Activated T-cell treated with anti-CD3 and anti-CD28 coated beads for 24 hours (primary cell): Measurements from ENCODE around the gene YLPM1.

Experiments
- DNase-seq: peaks from one replicate; pipeline ENCODE4 v3.0.0-alpha.2; 2020; ENCODE audit warnings: low read depth

YLPM1 gene

DNA sequence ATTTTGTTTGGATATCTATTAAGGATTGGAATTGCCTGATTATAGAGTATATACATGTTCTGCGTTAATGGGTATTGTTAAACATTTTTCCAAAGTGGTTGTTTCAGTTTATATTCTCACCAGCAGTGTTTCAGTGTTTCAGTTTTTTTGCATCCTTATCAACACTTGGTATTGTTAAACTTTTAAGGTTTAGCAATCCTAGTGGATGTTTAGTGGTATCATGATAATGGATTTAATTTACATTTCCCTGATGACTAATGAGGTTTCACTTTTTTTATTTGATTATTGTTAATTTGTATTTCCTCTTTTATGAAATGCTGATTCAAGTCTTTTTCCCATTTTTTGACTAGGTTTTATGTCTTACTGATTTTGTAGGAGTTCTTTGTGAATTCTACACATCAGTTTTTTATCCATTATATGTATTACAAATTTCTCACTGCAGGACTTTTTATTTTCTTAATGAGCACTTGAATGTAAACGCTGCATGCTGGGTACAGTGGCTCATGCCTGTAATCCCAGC is 23.7 kb downstream of the YLPM1 start:
- no peak for DNase-seq

- no peak for DNase-seq
These were observed 29.3 kb downstream of the YLPM1 start for GRCh38 chr14:74792249-74793039.

DNA sequence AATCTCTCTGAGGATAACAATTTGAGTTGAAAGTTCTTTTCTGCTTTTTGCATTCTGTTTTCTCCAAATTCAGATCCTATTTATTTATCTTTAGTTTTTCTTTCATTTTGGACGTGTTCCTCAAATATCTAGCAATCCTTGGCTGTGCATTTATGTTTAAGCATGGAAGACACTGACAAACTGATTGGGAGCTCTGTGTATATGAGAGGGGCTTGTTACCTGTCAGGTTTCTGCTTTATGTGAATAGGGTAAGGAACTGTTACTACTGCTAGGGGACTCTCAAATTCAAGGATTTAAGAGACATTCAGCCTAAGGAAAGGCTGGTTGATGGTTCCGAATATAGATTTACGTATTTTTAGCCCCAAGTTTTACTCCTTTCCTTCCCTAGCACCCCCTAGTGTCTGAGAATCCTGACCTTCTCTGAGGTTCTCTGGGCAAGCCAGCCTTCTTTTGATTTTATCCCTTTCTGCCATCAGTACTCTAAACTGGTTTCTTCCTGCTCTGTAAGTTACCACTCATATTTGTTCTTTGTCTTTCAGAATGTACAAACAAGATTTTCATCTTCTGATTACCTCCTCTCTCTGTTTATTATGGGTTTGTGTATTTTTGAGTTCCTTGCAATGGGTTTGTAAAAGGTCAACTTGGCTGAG is 30.5 kb downstream of the YLPM1 start:
- DNase-seq = no peak

DNA sequence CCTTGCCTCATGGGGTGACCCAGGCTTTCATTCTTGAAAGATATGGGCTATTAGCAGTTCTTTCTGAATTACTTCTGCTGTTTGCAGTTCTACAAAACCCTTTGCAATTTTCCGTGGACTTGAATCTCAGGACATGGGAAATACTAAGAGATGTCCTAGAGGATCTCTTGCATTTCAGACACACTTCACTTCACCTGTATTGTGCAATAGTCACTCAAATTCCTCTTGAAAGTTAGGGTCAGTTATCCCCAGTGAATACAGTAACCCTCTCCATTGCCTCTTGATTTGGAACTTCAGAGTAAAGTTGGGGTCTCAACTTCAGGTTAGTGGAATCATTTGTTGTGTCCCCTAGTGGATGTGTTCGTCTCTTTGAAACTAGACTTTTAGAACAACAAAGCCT is 31.8 kb downstream of the YLPM1 start:
- DNase-seq = no peak

GRCh38 chr14:74799765-74800164 is 36.6 kb downstream of the YLPM1 start:
- no peak for DNase-seq

DNA sequence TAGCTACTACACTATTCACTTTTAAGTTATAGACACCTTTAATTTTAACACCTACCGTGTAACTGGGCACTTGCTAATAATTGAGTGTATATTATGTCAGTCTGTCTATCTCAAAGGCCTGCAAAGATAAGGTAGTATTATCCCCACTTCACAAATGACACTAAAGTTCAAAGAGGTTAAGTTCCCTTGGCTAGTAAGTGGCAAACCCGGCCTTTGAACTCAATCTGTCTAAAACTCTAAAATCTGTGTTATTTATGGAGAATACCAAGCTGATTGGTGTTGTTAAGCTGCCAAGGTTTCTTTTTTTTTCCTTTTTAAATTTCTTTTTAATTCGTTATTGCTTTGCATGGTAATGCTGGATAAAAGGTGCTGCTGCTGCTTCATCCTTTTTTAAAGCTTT is 37.7 kb downstream of the YLPM1 start:
- no peak for DNase-seq

DNA sequence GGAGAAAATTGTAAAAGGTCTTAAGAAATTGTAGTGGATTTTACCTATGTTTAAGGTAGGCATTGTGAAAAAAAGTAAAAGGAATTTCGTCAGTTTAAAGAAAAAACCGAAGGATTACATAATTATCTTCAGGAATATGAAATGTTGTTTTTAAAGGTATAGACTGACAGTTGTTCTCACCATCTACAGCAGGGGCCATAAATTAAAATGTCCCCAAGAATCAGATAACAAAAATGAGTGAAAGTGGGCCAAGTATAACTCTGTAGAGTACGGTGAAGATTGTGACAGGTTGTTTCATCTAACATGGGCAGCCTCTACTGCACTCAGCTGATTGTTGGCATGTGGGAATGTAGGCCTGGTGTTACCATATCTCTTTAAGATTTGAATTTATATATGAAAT is 38.3 kb downstream of the YLPM1 start:
- no peak for DNase-seq

GRCh38 chr14:74804219-74804825 is 41.2 kb downstream of the YLPM1 start:
- DNase-seq = no peak

GRCh38 chr14:74807853-74808545 is 44.9 kb downstream of the YLPM1 start:
- no peak for DNase-seq

- no peak for DNase-seq
These were observed 53.0 kb downstream of the YLPM1 start for GRCh38 chr14:74816124-74816523.

DNA sequence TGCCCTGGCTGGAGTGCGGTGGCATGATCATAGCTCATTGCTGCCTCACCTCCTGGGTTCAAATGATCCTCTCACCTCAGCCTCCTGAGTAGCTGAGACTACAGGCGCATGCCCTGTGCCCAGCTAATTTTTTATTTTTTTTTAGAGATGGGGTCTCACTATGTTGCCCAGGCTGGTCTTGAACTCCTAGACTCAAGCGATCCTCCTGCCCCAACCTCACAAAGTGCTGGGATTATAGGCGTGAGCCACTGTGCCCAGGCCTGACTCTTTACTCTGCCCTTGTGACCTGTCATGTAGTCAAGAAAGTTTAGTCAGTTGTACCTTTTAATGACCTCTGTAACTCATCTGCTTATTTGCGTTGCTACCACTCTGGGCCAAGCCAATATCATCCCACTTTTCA is 57.2 kb downstream of the YLPM1 start:
- DNase-seq = no peak

GRCh38 chr14:74821267-74821915 is 58.3 kb downstream of the YLPM1 start:
- DNase-seq = no peak

DNA sequence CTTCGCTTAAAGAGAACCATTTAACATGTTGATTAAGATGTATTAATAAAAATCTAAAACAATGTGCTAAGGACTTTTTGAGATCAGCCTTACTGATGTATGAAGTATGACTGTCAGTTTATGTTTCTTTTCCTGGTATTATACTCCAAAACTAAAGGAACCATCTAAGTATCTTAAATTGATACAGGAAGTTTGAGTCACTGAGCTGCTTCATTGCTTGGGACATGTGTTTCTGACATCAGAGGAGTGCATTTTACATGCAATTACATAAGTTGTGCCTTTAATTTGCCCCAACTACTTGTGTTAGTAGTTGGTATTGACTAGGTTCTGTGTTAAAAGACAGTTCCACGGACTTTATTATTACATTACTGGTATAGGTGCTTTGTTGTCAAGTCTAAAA is 61.9 kb downstream of the YLPM1 start:
- no peak for DNase-seq

GRCh38 chr14:74826574-74826973 is 63.5 kb downstream of the YLPM1 start:
- no peak for DNase-seq

DNA sequence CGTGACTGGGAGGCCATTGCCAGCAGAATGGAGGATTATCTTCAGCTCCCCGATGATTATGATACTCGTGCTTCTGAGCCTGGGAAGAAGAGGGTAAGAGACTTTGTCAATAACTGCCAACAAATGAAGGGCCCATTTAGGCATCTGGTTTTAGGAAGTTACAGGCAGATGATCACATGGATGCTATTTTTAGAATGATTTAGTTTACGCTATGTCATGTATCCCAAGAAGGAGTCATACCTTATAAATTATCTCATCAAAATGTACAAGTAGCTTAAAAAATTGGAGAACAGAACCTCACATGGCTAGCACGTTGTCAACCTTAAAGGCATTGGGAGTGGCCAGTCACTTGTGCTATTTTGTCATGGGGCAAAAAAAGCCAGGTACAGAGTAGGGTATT is 66.1 kb downstream of the YLPM1 start:
- DNase-seq = no peak

- DNase-seq = no peak
These were observed 69.7 kb downstream of the YLPM1 start for GRCh38 chr14:74832849-74833248.

GRCh38 chr14:74834692-74835392 is 71.7 kb downstream of the YLPM1 start:
- no peak for DNase-seq

- DNase-seq = no peak
These were observed 72.6 kb downstream of the YLPM1 start for GRCh38 chr14:74835645-74836250.

- no peak for DNase-seq
These were observed 73.3 kb downstream of the YLPM1 start for GRCh38 chr14:74836251-74836960.

DNA sequence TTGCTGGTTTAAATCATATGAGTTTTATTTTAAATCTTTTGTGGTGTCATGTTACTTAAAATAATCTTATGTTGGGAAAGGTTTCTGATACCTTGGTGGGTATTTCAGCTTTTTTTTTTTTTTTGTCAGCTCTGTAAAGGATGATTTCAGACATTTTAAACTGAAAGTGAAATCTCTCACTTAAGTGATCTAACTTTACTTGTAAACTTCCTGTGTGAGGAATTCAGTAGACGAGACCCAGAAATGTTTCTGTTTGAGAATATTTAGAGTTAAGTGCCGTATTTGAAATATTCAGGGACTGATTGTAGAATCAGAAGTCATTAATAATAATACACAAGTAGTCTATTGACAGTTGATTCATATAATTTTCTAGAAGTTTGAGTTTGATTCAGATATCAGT is 75.0 kb downstream of the YLPM1 start:
- no peak for DNase-seq
